Measurements from ENCODE around the gene SEMA3C.

SEMA3C gene

DNA sequence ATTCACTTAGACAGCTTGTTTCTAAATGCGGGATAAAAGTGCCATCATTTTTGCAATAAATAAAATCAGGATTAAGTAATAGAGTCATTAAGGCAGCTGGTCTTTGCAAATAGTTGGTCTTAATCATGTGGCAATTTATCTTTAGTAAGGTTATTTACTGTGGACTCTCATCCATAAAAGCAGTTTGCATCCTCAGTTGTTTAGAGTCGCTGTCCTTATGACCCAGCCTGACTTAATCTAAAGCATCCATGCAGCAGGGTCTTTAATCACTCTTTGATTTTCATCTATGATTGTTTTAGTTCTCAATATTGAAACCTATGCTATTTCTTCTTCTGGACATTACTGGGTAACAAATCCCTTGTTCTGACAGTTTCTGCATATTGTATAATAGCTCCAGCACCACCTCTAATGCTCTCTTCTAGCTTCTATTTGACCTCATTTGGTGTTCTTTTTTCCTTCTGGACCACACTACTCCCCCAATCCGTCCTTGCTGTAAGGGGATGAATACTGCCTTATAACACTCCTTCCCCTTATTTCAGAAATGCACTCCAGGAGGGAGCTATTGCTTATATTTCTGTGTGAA, 185.4 kb downstream of the SEMA3C start:
- no peak overlapping the region for H3K4me3 ChIP-seq (ENCODE audit: low read depth, low read length)
- no peak for DNase-seq (ENCODE audit: low read depth)
- TF ChIP-seq, protein P1, sequence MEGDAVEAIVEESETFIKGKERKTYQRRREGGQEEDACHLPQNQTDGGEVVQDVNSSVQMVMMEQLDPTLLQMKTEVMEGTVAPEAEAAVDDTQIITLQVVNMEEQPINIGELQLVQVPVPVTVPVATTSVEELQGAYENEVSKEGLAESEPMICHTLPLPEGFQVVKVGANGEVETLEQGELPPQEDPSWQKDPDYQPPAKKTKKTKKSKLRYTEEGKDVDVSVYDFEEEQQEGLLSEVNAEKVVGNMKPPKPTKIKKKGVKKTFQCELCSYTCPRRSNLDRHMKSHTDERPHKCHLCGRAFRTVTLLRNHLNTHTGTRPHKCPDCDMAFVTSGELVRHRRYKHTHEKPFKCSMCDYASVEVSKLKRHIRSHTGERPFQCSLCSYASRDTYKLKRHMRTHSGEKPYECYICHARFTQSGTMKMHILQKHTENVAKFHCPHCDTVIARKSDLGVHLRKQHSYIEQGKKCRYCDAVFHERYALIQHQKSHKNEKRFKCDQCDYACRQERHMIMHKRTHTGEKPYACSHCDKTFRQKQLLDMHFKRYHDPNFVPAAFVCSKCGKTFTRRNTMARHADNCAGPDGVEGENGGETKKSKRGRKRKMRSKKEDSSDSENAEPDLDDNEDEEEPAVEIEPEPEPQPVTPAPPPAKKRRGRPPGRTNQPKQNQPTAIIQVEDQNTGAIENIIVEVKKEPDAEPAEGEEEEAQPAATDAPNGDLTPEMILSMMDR (conservative IDR thresholded peaks at IDR 0.05; ENCODE audit: low read depth, low read length): no peak

DNA sequence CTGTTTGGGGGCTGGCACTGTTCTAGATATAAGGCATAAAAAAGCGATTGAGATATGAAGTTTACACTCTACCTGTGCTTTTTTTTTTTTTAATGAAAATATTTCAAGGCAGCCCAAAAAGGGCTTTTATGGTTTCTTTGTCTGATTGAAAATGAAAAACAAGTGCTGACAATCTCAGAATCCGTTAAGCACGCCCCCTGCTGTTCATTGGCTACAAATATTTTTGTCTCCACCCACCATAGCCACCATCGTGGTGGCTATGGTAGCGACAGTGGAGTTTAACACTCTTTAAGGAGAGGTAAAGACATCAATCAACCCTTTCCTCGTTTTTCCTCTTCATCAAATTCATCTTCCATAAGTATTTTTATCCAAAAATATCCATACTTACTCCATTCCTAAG, 186.2 kb downstream of the SEMA3C start:
- no peak overlapping the region for H3K4me3 ChIP-seq (ENCODE audit: low read depth, low read length)
- DNase-seq (ENCODE audit: low read depth): no peak
- TF ChIP-seq, protein P1 (conservative IDR thresholded peaks at IDR 0.05; ENCODE audit: low read depth, low read length): peak; percentile 26

DNA sequence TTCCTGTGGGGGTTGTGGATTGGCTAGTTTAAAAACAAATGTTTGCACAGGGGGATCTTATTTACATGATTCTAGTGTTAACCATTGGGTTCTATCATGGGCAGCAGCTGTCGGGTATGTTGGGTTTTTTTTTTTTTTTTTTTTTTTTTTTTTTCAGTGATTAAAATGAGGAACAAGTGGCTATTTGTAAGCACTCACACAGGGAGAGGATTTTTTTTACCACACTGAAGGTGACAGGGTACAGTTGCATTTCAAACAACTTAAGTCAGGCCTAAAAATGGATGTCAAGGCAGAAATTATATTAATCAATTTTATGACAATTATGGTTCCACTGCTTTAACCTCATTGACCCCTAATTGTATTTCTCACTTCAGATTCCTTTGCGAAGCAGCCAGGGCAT, 187.6 kb downstream of the SEMA3C start:
- no peak overlapping the region for H3K4me3 ChIP-seq (ENCODE audit: low read depth, low read length)
- DNase-seq (ENCODE audit: low read depth): no peak
- TF ChIP-seq, protein P1 (conservative IDR thresholded peaks at IDR 0.05; ENCODE audit: low read depth, low read length): no peak

DNA sequence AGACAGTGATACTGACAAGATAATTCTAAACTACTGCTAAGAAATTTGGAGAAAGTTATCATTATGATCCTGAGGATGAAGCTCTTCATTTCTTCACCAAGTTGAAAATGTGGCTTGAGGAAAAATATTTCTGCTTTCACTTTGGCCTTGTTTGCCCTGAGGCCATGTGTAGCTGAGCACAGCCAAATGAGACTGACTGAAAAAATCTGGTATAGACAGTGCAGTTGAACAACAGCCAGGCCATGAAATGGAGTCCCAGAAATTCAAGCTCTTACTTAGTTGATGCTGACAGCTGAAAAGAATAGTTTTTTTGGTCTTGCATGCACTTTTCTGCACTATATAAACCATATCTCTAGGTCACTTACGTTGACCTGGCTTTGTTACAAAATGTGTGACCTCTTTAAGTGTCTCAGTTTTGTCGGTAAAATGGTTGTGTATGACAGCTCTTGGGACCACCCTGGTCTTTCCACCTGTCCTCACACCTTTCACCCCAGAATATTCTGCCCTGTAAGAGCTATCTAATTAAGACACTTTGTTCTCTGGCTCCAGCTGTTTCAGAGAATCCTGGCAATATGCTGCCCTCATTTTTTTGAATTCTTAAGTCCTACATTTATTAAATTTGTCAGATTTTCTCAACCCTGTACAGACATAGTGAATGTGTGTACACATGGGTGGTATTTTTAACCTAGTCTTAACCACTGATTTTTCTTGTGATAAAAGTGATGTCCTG, 189.1 kb downstream of the SEMA3C start:
- peak; percentile 71 for DNase-seq (ENCODE audit: low read depth)
- H3K4me3 ChIP-seq (ENCODE audit: low read depth, low read length): no peak overlapping the region
- TF ChIP-seq, protein P1 (conservative IDR thresholded peaks at IDR 0.05; ENCODE audit: low read depth, low read length): no peak

DNA sequence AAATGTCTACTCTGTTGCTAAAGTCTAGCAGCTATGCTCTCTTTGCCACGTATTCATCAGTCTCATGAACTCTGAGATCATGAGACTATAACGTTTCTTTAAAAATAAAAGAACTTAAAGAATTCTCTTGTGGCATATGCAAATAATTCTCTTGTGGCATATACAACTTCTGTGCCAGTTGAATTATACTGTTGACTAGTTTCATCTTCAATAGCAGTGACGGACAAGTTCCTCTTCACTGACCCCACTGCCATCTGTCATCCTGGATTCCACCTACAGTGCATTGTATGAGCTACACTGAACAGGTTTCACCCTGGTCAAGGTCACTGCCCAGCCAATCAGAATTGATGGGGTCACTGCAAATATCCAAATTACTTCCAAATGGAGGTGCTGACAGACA, 192.2 kb downstream of the SEMA3C start:
- H3K4me3 ChIP-seq (ENCODE audit: low read depth, low read length): no peak overlapping the region
- TF ChIP-seq, protein P1 (conservative IDR thresholded peaks at IDR 0.05; ENCODE audit: low read depth, low read length): no peak
- no peak for DNase-seq (ENCODE audit: low read depth)

DNA sequence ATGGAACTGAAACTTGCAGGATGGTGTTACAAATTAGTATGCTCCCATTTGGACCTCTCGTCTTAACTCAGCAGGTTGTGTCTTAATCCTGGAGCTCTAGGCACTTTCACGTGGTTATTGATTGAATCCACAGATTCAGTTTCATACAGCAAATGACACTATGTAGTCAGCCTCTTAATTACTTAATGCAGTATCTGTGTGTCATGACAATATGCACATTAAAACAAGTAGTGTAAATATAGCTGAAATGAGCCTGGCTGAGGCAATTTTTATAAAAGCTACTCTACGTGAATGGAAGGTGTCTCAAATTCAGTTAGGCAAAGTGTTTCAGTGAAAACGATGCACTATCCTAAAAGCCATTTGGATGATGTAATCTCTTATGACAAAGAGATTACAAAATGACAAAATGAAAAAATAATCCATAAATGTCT, 193.7 kb downstream of the SEMA3C start:
- no peak overlapping the region for H3K4me3 ChIP-seq (ENCODE audit: low read depth, low read length)
- TF ChIP-seq, protein P1 (conservative IDR thresholded peaks at IDR 0.05; ENCODE audit: low read depth, low read length): no peak
- no peak for DNase-seq (ENCODE audit: low read depth)

Measured in choroid plexus epithelial cell (primary cell).